ENCODE results near the gene RNF125.

RNF125 gene

DNA sequence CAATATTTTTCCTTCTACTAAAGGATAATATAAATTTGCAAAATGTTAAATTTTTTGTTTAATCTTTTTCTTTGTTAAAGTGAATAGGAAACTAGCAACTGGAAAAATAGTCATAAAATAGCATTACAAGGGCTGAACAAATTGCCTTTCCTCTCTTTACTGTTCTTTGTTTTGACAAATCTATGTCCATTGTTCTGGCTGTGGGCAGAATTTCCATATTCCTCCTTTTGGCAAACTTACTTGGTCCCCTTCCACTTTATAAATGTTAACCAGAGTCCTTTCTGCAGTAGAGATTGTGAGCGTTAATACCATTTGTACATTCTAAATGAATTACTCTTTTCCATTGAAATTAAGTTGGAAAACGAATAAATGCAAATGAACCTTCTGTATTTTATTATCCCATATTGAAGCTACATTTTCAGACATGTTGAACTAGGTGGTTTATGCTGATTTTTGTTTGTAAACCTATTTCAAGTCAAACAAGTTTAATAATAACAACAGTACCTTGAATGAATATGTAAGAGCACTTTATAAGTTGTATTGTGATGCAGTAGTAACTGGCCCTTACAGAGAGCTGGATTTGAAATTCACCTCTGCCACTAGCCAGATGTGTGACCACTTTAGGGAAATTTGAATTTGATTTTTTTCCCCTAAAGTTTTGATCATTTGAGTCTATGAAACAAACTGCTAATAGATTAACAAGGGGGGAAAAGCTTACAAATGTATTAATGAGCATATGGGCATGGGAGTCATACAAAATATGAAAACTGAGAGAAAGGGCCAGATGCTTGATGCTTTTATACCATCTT is 3.3 kb downstream of the RNF125 start:
- TF ChIP-seq, protein P1, sequence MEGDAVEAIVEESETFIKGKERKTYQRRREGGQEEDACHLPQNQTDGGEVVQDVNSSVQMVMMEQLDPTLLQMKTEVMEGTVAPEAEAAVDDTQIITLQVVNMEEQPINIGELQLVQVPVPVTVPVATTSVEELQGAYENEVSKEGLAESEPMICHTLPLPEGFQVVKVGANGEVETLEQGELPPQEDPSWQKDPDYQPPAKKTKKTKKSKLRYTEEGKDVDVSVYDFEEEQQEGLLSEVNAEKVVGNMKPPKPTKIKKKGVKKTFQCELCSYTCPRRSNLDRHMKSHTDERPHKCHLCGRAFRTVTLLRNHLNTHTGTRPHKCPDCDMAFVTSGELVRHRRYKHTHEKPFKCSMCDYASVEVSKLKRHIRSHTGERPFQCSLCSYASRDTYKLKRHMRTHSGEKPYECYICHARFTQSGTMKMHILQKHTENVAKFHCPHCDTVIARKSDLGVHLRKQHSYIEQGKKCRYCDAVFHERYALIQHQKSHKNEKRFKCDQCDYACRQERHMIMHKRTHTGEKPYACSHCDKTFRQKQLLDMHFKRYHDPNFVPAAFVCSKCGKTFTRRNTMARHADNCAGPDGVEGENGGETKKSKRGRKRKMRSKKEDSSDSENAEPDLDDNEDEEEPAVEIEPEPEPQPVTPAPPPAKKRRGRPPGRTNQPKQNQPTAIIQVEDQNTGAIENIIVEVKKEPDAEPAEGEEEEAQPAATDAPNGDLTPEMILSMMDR (IDR thresholded peaks at IDR 0.05; ENCODE audit: low read depth, low read length), result no peak
- Histone ChIP-seq H3K36me3 (no peaks in the 10 kb centered on the region), H3K4me3 (ENCODE audit: low read depth, low read length) (no peak overlapping the region), H3K4me1 (no peaks in the 10 kb centered on the region), H3K9me3 (no peaks in the 10 kb centered on the region), H3K27me3 (peaks cover 19% of the 10 kb centered on the region)
- DNase-seq, result no peak

DNA sequence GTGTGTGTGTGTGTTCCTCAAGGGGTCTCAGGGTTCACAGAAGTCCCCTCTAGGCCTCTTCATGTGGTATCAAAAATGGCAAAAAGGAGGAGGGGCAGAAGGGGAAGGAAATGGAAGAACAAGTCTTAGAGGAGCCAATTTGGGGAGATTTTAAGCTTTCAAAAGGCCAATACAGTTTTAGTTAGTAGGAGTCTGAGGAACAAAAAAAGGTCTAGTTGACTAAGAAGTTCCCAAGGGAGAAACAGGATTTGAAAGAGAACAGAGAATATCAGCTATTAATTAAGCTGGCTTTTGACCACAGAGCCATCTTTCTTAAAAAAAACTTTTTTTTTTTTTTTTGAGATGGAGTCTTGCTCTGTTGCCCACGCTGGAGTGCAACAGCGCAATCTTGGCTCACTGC is 7.1 kb downstream of the RNF125 start:
- DNase-seq, result no peak
- H3K36me3 ChIP-seq, result no peaks in the 10 kb centered on the region
- H3K27me3 ChIP-seq, result no peaks in the 10 kb centered on the region
- TF ChIP-seq, protein P1 (IDR thresholded peaks at IDR 0.05; ENCODE audit: low read depth, low read length), result no peak
- H3K4me3 ChIP-seq (ENCODE audit: low read depth, low read length), result no peak overlapping the region
- H3K9me3 ChIP-seq, result no peaks in the 10 kb centered on the region
- H3K4me1 ChIP-seq, result no peaks in the 10 kb centered on the region

DNA sequence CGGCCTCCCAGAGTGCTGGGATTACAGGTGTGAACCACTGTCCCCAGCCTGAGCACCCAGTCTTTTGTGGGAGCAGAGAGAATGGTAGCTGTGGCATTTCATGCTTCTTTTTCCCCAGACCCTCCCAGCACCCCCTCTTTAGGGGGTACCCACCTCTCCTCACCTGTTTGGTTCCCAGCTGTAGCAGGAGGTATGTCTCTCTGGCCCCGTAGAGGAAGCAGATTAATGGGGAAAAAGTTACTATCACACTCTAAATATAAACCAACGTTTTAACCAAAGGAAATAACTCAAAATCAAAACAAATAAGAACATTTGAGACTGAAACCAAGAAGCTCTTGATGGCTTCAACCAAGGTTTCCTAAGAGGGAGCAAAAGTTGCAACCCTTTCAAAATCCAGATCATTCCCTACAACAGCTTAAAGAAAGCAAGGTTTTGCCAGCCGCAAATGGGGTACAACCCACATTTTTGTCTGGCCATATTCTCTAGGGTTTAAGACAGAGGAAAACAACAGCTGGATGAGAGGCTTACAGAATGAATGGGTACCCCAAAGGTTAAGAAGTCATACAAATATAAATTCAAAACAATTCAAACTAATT is 8.0 kb downstream of the RNF125 start:
- DNase-seq, result no peak
- no peaks in the 10 kb centered on the region for H3K36me3 ChIP-seq
- TF ChIP-seq, protein P1 (IDR thresholded peaks at IDR 0.05; ENCODE audit: low read depth, low read length), result no peak
- H3K4me3 ChIP-seq (ENCODE audit: low read depth, low read length), result no peak overlapping the region
- no peaks in the 10 kb centered on the region for H3K9me3 ChIP-seq
- H3K4me1 ChIP-seq, result no peaks in the 10 kb centered on the region
- no peaks in the 10 kb centered on the region for H3K27me3 ChIP-seq

DNA sequence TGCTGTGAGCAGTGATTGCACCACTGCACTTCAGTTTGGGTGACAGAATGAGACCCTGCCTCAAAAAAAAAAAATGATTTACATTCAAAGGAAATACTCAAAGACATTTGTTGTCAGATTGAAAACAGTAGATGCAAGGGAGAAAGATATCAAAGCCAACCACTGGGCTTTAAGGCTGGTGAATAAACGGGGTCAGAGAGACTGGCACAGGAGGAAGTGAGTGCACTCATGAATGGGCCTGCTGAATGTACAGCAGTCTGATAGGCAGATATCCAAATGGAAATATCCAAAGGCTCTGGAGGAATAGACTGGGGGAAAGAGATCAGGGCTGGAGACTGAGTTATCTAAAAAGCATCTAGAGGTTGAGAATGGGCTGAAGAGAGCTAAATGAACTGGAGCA is 10.9 kb downstream of the RNF125 start:
- TF ChIP-seq, protein P1 (IDR thresholded peaks at IDR 0.05; ENCODE audit: low read depth, low read length), result no peak
- H3K36me3 ChIP-seq, result no peaks in the 10 kb centered on the region
- no peaks in the 10 kb centered on the region for H3K9me3 ChIP-seq
- no peak for DNase-seq
- no peak overlapping the region for H3K4me3 ChIP-seq (ENCODE audit: low read depth, low read length)
- no peaks in the 10 kb centered on the region for H3K4me1 ChIP-seq
- H3K27me3 ChIP-seq, result no peaks in the 10 kb centered on the region

DNA sequence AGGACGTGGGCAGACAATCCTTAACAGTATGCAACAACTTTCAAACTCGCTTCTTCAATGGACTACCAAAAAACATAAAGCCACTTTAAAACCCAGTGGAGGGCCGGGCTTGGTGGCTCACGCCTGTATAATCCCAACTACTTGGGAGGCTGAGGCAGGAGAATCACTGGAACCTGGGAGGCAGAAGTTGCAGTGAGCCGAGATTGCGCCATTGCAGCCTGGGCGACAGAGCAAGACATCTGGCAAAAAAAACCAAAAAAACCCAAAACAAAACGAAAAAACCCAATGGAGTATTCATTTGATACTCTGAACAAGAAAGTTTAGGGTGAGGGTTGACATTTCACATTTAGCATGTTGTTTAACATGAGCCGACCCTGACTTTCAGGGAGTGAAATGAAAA is 14.0 kb downstream of the RNF125 start:
- Histone ChIP-seq H3K9me3 (no peaks in the 10 kb centered on the region), H3K27me3 (no peaks in the 10 kb centered on the region), H3K4me3 (ENCODE audit: low read depth, low read length) (no peak overlapping the region), H3K36me3 (no peaks in the 10 kb centered on the region), H3K4me1 (no peaks in the 10 kb centered on the region)
- TF ChIP-seq, protein P1 (IDR thresholded peaks at IDR 0.05; ENCODE audit: low read depth, low read length), result no peak
- no peak for DNase-seq
